HG02623 (cell line): ENCODE measurements around the gene JADE3.

Experiments
- ATAC-seq: cut with Tn5 transposase; IDR thresholded peaks from one replicate; pipeline ENCODE4 v1.9.1; 2021; ENCODE audit warnings: moderate library complexity; ENCODE audit not compliant: unreplicated experiment

The JADE3 gene

DNA sequence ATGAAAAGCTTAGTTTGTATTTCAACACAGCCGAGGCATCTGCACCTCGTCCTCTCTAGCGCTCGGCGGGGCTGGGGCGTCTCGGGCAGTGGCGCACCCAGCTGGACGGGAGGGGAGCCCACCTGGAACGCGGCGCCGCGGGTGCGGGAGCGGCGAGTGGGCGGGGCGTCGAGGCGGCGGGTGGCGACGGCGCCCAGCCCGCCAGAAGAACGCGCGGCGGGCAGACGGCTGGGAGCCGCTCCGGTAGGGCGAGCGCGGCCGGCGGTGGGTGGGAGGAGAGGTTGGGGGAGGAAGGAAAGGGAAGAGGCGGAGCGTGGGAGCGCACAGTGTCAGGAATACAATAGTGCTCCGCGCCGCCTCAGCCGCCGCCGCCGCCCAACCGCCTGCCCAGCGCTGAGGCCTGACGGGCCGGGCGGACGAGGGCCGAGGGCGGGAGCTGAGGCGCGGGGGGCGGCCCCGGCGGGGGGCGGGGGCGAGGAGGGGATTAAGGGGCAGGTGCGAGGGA lies at the start of gene JADE3:
Gene JADE3, plus strand, starts transcription at position 324 of the 505 bp plus-strand sequence. CDS start 72,474 bp downstream, outside the sequence.
- ATAC-seq: peak; percentile 47

DNA sequence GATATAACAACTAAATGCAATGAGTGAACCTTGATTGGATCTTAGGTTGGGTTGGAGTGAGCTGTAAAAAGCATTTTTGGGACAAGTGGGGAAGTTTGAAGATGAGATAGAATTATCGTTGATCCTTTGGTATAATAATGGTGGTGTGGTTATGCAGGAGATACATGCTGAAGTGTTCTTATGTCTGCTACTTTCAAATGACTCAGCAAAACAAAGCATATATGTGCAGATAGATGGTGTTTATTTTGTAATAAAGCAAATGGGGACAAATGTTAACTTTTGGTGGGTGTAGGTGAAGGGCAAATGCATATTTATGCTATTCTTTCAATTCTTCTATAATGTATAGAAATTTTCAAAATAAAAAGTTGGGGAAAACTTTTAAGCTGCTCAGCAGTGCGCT lies 49.1 kb upstream of the JADE3 start:
- no peak for ATAC-seq

DNA sequence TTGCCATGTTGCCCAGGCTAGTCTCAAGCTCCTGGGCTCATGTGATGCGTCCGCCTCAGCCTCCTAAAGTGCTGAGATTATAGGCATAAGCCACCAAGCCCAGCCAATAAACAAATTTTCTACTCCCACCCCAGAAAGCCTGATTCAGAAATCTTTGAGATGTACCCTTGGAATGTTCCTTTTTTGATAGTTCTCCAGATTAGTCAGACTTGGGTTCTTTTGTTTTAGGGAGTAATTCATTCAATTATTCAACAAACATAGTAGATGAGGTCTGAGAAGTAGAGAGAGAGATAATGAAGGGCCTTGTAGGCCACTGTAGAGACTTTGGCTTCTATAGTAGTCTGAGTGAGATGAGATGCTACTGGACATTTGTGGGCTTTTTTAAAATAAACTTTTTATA lies 47.6 kb upstream of the JADE3 start:
- ATAC-seq: no peak

- ATAC-seq: no peak
Measured at GRCh38 chrX:46865281-46865680, 46.9 kb upstream of the JADE3 start.

DNA sequence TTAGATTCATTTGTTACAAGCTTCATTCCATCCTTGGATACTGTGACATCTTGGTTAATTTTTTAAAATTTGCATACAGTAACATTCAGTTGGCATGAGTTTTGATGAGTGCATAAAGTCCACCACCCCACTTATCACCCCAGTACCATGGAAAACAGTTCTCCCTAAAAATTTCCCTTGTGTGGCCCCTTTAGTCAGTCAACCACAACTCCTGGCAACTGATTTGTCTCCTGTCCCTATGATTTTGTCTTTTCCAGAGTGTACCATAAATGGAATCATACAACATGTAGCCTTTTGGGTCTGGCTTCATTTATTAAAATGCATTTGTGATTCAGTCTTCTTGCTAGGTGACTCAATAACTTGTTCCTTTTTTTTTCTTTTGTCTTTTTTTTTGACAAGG lies 45.5 kb upstream of the JADE3 start:
- ATAC-seq: no peak

DNA sequence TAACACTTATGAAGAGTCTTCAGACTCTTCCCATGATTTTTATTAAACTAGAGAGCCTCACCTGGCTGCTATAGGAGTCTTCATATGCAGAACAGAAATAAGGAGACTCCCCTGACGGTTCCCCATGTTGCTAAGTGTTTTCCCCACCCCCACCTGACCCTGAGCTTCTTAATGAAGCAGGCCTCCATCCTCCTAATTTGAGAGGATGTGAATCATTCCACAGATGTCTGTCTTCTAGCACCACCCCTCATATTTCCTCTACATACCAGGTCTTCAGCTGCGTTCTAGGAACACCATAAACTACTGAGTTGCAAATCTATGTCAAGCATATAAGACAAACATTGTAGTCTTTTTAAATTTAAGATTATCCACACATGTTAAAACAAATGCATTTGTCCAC lies 38.5 kb upstream of the JADE3 start:
- no peak for ATAC-seq

DNA sequence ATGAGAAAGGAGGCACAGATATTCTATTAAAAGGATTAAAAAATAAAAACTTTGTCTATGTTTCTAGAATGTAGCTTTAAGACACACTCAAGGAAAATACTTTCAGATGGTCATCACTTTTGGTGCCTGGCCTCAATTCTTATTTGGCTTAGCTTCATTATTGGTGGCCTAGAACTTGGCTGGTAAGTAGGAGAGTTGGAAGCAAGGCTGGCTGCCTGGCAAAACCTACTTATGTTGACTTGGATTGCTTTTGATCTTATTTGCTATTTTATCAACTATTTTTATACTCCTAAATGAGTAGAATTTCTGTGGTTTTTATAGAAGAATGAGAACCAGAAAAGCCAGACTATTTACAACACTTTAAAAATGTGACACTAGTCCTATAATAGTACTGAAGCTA lies 35.3 kb upstream of the JADE3 start:
- ATAC-seq: no peak

DNA sequence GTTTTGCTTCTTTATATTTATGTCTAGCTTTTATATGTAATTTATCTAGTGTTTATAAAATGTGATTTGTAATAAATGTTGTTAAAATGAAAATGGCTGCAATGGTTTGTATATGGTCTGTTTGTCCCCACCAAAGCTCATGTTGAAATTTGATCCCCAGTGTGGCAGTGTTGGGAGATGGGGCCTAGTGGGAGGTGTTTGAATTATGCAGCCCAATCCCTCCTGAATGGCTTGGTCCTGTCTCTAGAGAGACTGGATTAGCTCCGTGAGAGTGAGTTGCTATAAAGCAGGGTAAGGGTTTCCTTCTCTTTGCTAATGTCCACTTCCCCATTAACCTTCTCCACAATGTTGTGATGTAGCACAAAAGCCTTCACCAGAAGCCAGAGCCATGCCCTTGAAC lies 30.0 kb upstream of the JADE3 start:
- ATAC-seq: no peak

- no peak for ATAC-seq
Measured at GRCh38 chrX:46884799-46885198, 27.4 kb upstream of the JADE3 start.

- ATAC-seq: no peak
Measured at GRCh38 chrX:46898207-46898606, 14.0 kb upstream of the JADE3 start.

- ATAC-seq: peak; percentile 89
Measured at GRCh38 chrX:46903458-46904242, 8.6 kb upstream of the JADE3 start.

GRCh38 chrX:46904626-46905025 lies 7.6 kb upstream of the JADE3 start:
- no peak for ATAC-seq

GRCh38 chrX:46910415-46910814 lies 1.8 kb upstream of the JADE3 start:
- no peak for ATAC-seq

- peak; percentile 43 for ATAC-seq
Measured at GRCh38 chrX:46912603-46913491, 626 bp downstream of the JADE3 start.

DNA sequence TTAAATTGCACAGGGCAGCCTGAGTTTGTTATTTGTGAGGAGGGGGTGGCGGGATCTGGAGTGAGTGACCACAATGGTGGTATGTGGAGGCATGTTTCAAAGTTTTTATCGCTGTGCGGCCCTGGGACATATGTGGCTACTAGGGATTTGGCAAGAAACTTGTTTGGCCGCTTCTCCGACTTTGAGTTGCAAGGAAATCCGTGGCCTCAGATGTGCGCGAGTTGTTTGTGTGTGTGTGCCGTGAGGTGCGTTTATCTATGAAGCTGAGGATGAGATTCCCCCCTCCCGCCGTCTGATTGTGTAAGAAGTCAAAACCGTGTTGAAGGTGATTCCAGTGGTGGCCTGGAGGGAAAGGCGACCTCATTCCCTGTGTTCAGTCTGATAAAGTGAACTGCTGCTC lies 1.4 kb downstream of the JADE3 start:
- no peak for ATAC-seq

DNA sequence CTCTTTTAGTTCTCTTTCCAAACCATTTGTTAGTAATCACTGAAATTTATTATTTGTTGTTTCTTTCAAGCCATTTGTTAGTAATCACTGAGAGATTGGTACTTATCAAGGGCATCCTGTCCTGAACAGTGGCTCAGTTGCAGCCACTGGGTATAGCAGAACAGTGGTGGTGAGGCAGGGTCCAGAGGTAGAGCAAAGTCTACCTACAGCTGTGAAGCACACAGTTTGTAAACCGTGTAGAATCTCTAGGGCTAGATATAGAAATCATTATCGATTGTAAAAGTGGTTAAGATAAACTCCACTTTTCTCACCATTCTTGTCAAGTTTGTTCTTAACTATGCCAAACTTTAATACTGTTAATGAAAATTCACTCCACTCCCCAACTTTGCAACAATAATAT lies 4.1 kb downstream of the JADE3 start:
- no peak for ATAC-seq

DNA sequence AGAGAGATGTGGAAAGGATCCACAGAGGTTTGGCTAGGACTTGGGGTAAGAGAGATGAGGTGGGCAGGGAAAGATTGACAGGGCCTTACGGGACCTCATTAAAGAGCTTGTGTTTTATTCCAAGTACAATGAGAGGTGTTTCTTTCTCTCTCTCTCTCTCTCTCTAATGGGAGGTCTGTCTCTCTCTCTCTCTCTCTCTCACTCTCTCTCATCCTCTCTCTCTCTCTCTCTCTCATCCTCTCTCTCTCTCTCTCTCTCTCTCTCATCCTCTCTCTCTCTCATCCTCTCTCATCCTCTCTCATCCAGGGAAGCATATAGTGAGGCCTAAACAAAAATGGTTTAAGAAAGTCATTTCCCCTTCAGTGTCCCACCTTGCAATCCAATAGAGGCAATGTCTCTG lies 5.4 kb downstream of the JADE3 start:
- no peak for ATAC-seq

DNA sequence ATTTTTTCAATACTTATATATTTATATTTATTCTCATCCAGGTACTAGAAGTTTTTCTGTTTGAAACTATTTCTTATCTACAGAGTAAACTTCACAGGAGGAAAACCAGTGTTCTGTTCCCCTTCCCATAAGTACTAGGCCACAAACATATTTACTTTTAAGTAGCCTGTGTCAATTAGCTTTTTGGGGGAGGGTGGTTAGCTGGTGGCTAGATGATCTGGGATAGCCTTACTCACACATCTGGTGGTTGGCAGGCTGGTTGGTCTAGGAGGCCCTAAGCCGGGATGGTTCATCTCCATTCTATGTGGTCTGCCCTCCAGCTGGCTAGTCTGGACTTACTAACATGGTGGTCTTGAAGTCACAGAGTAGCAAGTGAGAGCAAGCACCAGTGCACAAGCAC lies 6.2 kb downstream of the JADE3 start:
- ATAC-seq: no peak

- no peak for ATAC-seq
Measured at GRCh38 chrX:46920235-46920634, 8.0 kb downstream of the JADE3 start.

GRCh38 chrX:46922611-46923010 lies 10.4 kb downstream of the JADE3 start:
- ATAC-seq: no peak

- no peak for ATAC-seq
Measured at GRCh38 chrX:46927718-46928117, 15.5 kb downstream of the JADE3 start.
